ENCODE results near the gene HORMAD1. TPM values are rescaled to one million over a fixed set of nuclear protein-coding genes. Genes with fewer than 3 reads are reported as not detected.

HORMAD1 gene
- total and polyA plus RNA-seq, 4 donors, result 0.17 to 1.2 (median 0.51) TPM

DNA sequence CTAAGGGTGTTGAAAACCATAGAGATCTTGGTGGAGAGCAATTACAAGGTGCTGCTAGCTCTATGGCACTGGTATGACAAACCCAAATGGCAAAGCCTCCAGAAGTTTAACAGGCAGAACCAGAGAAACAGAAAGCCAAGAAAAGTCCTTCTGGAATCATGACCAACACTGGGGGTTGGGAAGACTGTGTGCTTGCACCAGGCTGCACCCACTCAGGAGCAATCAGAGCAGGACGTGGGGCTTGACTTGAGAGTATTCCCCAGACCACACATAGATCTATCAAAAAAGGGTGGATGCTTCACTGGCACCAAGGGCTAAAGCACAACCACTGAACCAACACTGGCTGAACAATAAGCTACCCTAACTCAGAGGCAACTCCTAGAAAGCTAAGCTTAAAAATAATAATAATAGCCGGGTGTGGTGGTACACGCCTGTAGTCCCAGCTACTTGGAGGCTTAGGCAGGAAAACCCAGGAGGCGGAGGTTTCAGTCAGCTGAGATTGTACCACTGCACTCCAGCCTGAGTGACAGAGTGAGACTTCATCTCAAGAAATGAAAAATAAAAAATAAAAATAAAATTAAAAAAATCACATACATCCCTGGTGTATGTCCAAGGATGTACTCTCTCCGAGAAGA lies 71.1 kb downstream of the HORMAD1 start:
- DNase-seq, result no peak
- no peaks in the 10 kb centered on the region for H3K27me3 ChIP-seq (ENCODE audit: control insufficient read depth in 3 of 3, insufficient read depth in 3 of 3, low read length in 2 of 3)
- H3K36me3 ChIP-seq (ENCODE audit: control insufficient read depth in 4 of 4, insufficient read depth in 4 of 4, low read length in 4 of 4), result peaks cover 14 to 40% (median 22%) of the 10 kb centered on the region in 4 donors
- TF ChIP-seq, protein P1, sequence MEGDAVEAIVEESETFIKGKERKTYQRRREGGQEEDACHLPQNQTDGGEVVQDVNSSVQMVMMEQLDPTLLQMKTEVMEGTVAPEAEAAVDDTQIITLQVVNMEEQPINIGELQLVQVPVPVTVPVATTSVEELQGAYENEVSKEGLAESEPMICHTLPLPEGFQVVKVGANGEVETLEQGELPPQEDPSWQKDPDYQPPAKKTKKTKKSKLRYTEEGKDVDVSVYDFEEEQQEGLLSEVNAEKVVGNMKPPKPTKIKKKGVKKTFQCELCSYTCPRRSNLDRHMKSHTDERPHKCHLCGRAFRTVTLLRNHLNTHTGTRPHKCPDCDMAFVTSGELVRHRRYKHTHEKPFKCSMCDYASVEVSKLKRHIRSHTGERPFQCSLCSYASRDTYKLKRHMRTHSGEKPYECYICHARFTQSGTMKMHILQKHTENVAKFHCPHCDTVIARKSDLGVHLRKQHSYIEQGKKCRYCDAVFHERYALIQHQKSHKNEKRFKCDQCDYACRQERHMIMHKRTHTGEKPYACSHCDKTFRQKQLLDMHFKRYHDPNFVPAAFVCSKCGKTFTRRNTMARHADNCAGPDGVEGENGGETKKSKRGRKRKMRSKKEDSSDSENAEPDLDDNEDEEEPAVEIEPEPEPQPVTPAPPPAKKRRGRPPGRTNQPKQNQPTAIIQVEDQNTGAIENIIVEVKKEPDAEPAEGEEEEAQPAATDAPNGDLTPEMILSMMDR (IDR thresholded peaks at IDR 0.05; ENCODE audit: control extremely low read depth, extremely low read depth), result no peak
- H3K4me3 ChIP-seq, result no peak overlapping the region
- no peak overlapping the region for H3K9ac ChIP-seq (ENCODE audit: insufficient read depth in 1 of 2, low read length in 2 of 2)
- no peak overlapping the region for H3K27ac ChIP-seq (ENCODE audit: low read depth in 1 of 2, low read length in 1 of 2)
- H3K4me1 ChIP-seq (ENCODE audit: control insufficient read depth in 5 of 5, insufficient read depth in 5 of 5, low read length in 5 of 5), result peaks cover 0 to 15% (median 0%) of the 10 kb centered on the region in 5 donors
- WGBS, 2 donors, result 91 to 96% methylated on average over 5 of the region's 5 CpGs
- H3K9me3 ChIP-seq (ENCODE audit: control insufficient read depth in 4 of 4, insufficient read depth in 3 of 4, low read length in 3 of 4), result no peaks in the 10 kb centered on the region
- ATAC-seq (ENCODE audit: insufficient read depth, low FRiP score), result no peak

Small RNA genes lying within 50 kb of the gene (small RNA-seq; reads per million reads assigned to genes)
- gene RNU6-1042P (ENCODE audit: low replicate concordance), result not detected

Other genes with a start within 250 kb of the HORMAD1 start
- gene TARS2, start 233.5 kb downstream of the HORMAD1 start, total RNA-seq, result 10 to 100 TPM; 15.2 to 20.5 TPM
- gene TARS2, start 233.5 kb downstream of the HORMAD1 start, polyA plus RNA-seq, result 10 to 100 TPM; 14.3 to 14.5 TPM
- gene ECM1, start 212.8 kb downstream of the HORMAD1 start, total RNA-seq, result 10 to 100 TPM in 1 of 2 donors, 1 to 10 TPM in 1; 1.2 to 20.0 TPM
- 10 to 100 TPM in 1 of 2 donors, 1 to 10 TPM in 1; 9.0 to 12.3 TPM for gene ECM1, start 212.8 kb downstream of the HORMAD1 start, polyA plus RNA-seq
- gene FALEC, start 205.1 kb downstream of the HORMAD1 start, total RNA-seq, result not detected
- gene FALEC, start 205.1 kb downstream of the HORMAD1 start, polyA plus RNA-seq, result under 1 TPM in 1 of 2 donors, not detected in 1; 0.09 TPM
- 100 to 1,000 TPM in 1 of 2 donors, 10 to 100 TPM in 1; 23.2 to 104 TPM for gene ADAMTSL4, start 171.5 kb downstream of the HORMAD1 start, total RNA-seq
- 10 to 100 TPM; 36.4 to 59.5 TPM for gene ADAMTSL4, start 171.5 kb downstream of the HORMAD1 start, polyA plus RNA-seq
- 100 to 1,000 TPM; 293 to 336 TPM for gene MCL1, start 141.3 kb downstream of the HORMAD1 start, total RNA-seq
- gene MCL1, start 141.3 kb downstream of the HORMAD1 start, polyA plus RNA-seq, result 100 to 1,000 TPM; 109 to 307 TPM
- 100 to 1,000 TPM; 133 to 245 TPM for gene ENSA, start 91.3 kb downstream of the HORMAD1 start, total RNA-seq
- 100 to 1,000 TPM; 133 to 184 TPM for gene ENSA, start 91.3 kb downstream of the HORMAD1 start, polyA plus RNA-seq
- 10 to 100 TPM; 26.1 to 37.2 TPM for gene GOLPH3L, start 23.7 kb downstream of the HORMAD1 start, total RNA-seq
- gene GOLPH3L, start 23.7 kb downstream of the HORMAD1 start, polyA plus RNA-seq, result 10 to 100 TPM; 13.8 to 14.4 TPM
- 100 to 1,000 TPM; 244 to 293 TPM for gene CTSS, start 44.9 kb upstream of the HORMAD1 start, total RNA-seq
- 100 to 1,000 TPM in 1 of 2 donors, 10 to 100 TPM in 1; 79.2 to 516 TPM for gene CTSS, start 44.9 kb upstream of the HORMAD1 start, polyA plus RNA-seq
- gene CTSK, start 87.4 kb upstream of the HORMAD1 start, total RNA-seq, result 10 to 100 TPM; 11.1 to 25.7 TPM
- 10 to 100 TPM in 1 of 2 donors, 1 to 10 TPM in 1; 5.2 to 17.5 TPM for gene CTSK, start 87.4 kb upstream of the HORMAD1 start, polyA plus RNA-seq
- gene ARNT, start 155.7 kb upstream of the HORMAD1 start, total RNA-seq, result 100 to 1,000 TPM in 1 of 2 donors, 10 to 100 TPM in 1; 41.4 to 102 TPM
- gene ARNT, start 155.7 kb upstream of the HORMAD1 start, polyA plus RNA-seq, result 10 to 100 TPM; 15.0 to 20.9 TPM
- gene CTXND2, start 166.2 kb upstream of the HORMAD1 start, total RNA-seq, result not detected
- under 1 TPM in 1 of 2 donors, not detected in 1; 0.02 TPM for gene CTXND2, start 166.2 kb upstream of the HORMAD1 start, polyA plus RNA-seq
- gene SETDB1, start 205.5 kb upstream of the HORMAD1 start, total RNA-seq, result 10 to 100 TPM; 40.7 to 56.2 TPM
- 10 to 100 TPM; 20.0 to 24.4 TPM for gene SETDB1, start 205.5 kb upstream of the HORMAD1 start, polyA plus RNA-seq

All from lung (tissue), 13 donors.